SK-N-DZ (cell line): ENCODE data around the gene GRIN3B.

ENCODE experiments used
- DNase-seq: peaks from one replicate; pipeline ENCODE4 v3.0.0-alpha.2; 2015; ENCODE audit warnings: low spot score

GRIN3B gene

GRCh38 chr19:1007399-1008251 is 7.4 kb downstream of the GRIN3B start:
- no peak for DNase-seq

GRCh38 chr19:1008268-1009040 is 8.2 kb downstream of the GRIN3B start:
- DNase-seq, result no peak

- no peak for DNase-seq
Measured at GRCh38 chr19:1009041-1009980, 9.1 kb downstream of the GRIN3B start.

GRCh38 chr19:1009981-1010538 is 9.8 kb downstream of the GRIN3B start:
- no peak for DNase-seq

- no peak for DNase-seq
Measured at GRCh38 chr19:1010586-1011510, 10.6 kb downstream of the GRIN3B start.

GRCh38 chr19:1011831-1012333 is 11.7 kb downstream of the GRIN3B start:
- no peak for DNase-seq

- no peak for DNase-seq
Measured at GRCh38 chr19:1012334-1012733, 12.1 kb downstream of the GRIN3B start.

GRCh38 chr19:1013218-1013617 is 13.0 kb downstream of the GRIN3B start:
- DNase-seq, result no peak

GRCh38 chr19:1014161-1015060 is 14.2 kb downstream of the GRIN3B start:
- DNase-seq, result no peak

- no peak for DNase-seq
Measured at GRCh38 chr19:1015061-1015781, 15.0 kb downstream of the GRIN3B start.

GRCh38 chr19:1015782-1016646 is 15.8 kb downstream of the GRIN3B start:
- no peak for DNase-seq

GRCh38 chr19:1016647-1017114 is 16.5 kb downstream of the GRIN3B start:
- DNase-seq, result no peak

- DNase-seq, result no peak
Measured at GRCh38 chr19:1017115-1017905, 17.1 kb downstream of the GRIN3B start.

GRCh38 chr19:1017906-1018305 is 17.7 kb downstream of the GRIN3B start:
- DNase-seq, result no peak

- no peak for DNase-seq
Measured at GRCh38 chr19:1018393-1018792, 18.2 kb downstream of the GRIN3B start.

GRCh38 chr19:1018932-1019615 is 18.9 kb downstream of the GRIN3B start:
- DNase-seq, result no peak
